HEK293 (cell line): Measurements from ENCODE around the gene HOXA3.

Experiments
- CTCF ChIA-PET: fragments of 350-600 bp; formaldehyde crosslinking; extraction: SDS; loops from one replicate; lab custom pipeline; 2021; ENCODE audit warnings: antibody characterized with exemption; lab: Yijun Ruan, JAX
- POLR2A ChIA-PET: fragments of 300-600 bp; formaldehyde crosslinking; extraction: SDS; loops from one replicate; lab custom pipeline; 2020; ENCODE audit warnings: antibody characterized with exemption, inconsistent platforms; lab: Yijun Ruan, JAX
- H3K27ac ChIP-seq: fragments of 200-500 bp; sonication (Bioruptor generic); 2 replicates; pipeline ENCODE4 v1.5.1; 2014; ENCODE audit warnings: low read depth, low read length, control low read depth, inconsistent platforms; ENCODE audit errors: extremely low read depth
- H3K36me3 ChIP-seq, 2 experiments: fragments of 200-500 bp in 1 of 2; sonication (Bioruptor generic) in 1 of 2; 1 replicate in 1 of 2; 2 replicates in 1 of 2; pipeline ENCODE4 v1.5.1; 2014 to 2017; ENCODE audit warnings: inconsistent platforms in 2 of 2, low read length in 2 of 2; ENCODE audit not compliant: control insufficient read depth in 2 of 2, insufficient read depth in 1 of 2
- H3K4me1 ChIP-seq: fragments of 200-500 bp; sonication (Bioruptor generic); 2 replicates; pipeline ENCODE4 v1.5.1; 2014; ENCODE audit warnings: mild to moderate bottlenecking, low read length, inconsistent platforms; ENCODE audit not compliant: control insufficient read depth, insufficient read depth
- H3K4me3 ChIP-seq: 2 replicates; pipeline ENCODE4 v1.5.1; 2011; ENCODE audit warnings: low read depth, mild to moderate bottlenecking, control low read depth, low read length, moderate library complexity
- H3K9me3 ChIP-seq: fragments of 200-500 bp; sonication (Bioruptor generic); 2 replicates; pipeline ENCODE4 v1.5.1; 2014; ENCODE audit warnings: low read depth, low read length, inconsistent platforms; ENCODE audit not compliant: control insufficient read depth, insufficient read depth
- ATF2 ChIP-seq: fragments of 450-650 bp; formaldehyde crosslinking; IDR thresholded peaks from 2 replicates; pipeline ENCODE4 v1.5.1; 2016; ENCODE audit warnings: missing biosample characterization, missing genetic modification characterization, low read depth
- FEZF1 ChIP-seq: fragments of 450-650 bp; formaldehyde crosslinking; IDR thresholded peaks from 2 replicates; pipeline ENCODE4 v1.5.1; 2016; ENCODE audit warnings: missing biosample characterization, missing genetic modification characterization
- PRDM6 ChIP-seq: fragments of 450-650 bp; formaldehyde crosslinking; IDR thresholded peaks from 2 replicates; pipeline ENCODE4 v1.5.1; 2017; ENCODE audit warnings: missing biosample characterization, missing genetic modification characterization
- REPIN1 ChIP-seq: fragments of 450-650 bp; formaldehyde crosslinking; IDR thresholded peaks from 2 replicates; pipeline ENCODE4 v1.5.1; 2017; ENCODE audit warnings: missing biosample characterization, missing genetic modification characterization, low read depth
- SP3 ChIP-seq: fragments of 450-650 bp; formaldehyde crosslinking; IDR thresholded peaks from 2 replicates; pipeline ENCODE4 v1.5.1; 2016; ENCODE audit warnings: missing biosample characterization, missing genetic modification characterization
- ZBTB17 ChIP-seq: fragments of 450-650 bp; formaldehyde crosslinking; IDR thresholded peaks from 2 replicates; pipeline ENCODE4 v1.5.1; 2016; ENCODE audit warnings: missing biosample characterization, missing genetic modification characterization
- ZNF366 ChIP-seq: fragments of 450-650 bp; formaldehyde crosslinking; conservative IDR thresholded peaks from 2 replicates; pipeline ENCODE4 v1.5.1; 2016; ENCODE audit warnings: missing biosample characterization, missing genetic modification characterization
- ZNF398 ChIP-seq: fragments of 450-650 bp; formaldehyde crosslinking; IDR thresholded peaks from 2 replicates; pipeline ENCODE4 v1.5.1; 2017; ENCODE audit warnings: missing biosample characterization, missing genetic modification characterization
- ZNF639 ChIP-seq: fragments of 450-650 bp; formaldehyde crosslinking; IDR thresholded peaks from 2 replicates; pipeline ENCODE4 v1.5.1; 2016; ENCODE audit warnings: missing biosample characterization, missing genetic modification characterization
- ZNF645 ChIP-seq: fragments of 450-650 bp; formaldehyde crosslinking; IDR thresholded peaks from 2 replicates; pipeline ENCODE4; 2016; ENCODE audit warnings: missing biosample characterization, missing genetic modification characterization
- ZNF664 ChIP-seq: fragments of 450-650 bp; formaldehyde crosslinking; IDR thresholded peaks from 2 replicates; pipeline ENCODE4 v1.5.1; 2016; ENCODE audit warnings: missing biosample characterization, missing genetic modification characterization
- ZSCAN18 ChIP-seq: fragments of 450-650 bp; formaldehyde crosslinking; IDR thresholded peaks from 2 replicates; pipeline ENCODE4 v1.5.1; 2016; ENCODE audit warnings: missing biosample characterization, missing genetic modification characterization

The HOXA3 gene

GRCh38 chr7:27132978-27133377 is 19.4 kb downstream of the HOXA3 start (continued):
- 0 out of 2 replicates have a peak, but pooled peaks have one; percentile 34 for TF ChIP-seq ZNF639 (tag by site-specific recombination)
- TF ChIP-seq REPIN1 = no peak
- TF ChIP-seq ZNF398 = no peak
- no peak for TF ChIP-seq ZNF664
- no peak for TF ChIP-seq SP3 (tag by site-specific recombination)

GRCh38 chr7:27132214-27132613 is 20.2 kb downstream of the HOXA3 start:
- Histone ChIP-seq H3K27ac (peak overlapping the region; percentile 8; the same call in 1 of the 2 replicates), H3K4me1 (peaks cover 76% of the 10 kb centered on the region), H3K9me3 (no peaks in the 10 kb centered on the region)
- TF ChIP-seq ZSCAN18 (tag by site-specific recombination) = no peak
- TF ChIP-seq FEZF1 (tag by site-specific recombination) = peak; percentile 55; the same call in 1 of the 2 replicates
- peak; percentile 79 for TF ChIP-seq PRDM6 (tag by site-specific recombination)
- TF ChIP-seq, all 188 proteins: peak for 2
- CTCF ChIA-PET = interaction anchor here (0.6 to 2.7 kb wide), 9 partner anchors 9 to 348 kb away, joined by 3 to 12 read pairs (median 5); partner anchors contain the start of genes HOXA1 and HOXA5
- Histone ChIP-seq H3K36me3 (peaks cover 5 to 12% of the 10 kb centered on the region in 2 experiments; a peak in 1 of 3 replicates), H3K4me3 (no peak overlapping the region)
- POLR2A ChIA-PET = interaction anchor here (0.6 to 2.2 kb wide), 5 partner anchors 18 to 860 kb away, joined by 3 to 29 read pairs (median 6); partner anchors contain the start of gene HOXA1

- TF ChIP-seq PRDM6 (tag by site-specific recombination) (peak; percentile 68), ATF2 (tag by site-specific recombination) (no peak), ZBTB17 (tag by site-specific recombination) (peak; percentile 68), ZNF366 (tag by site-specific recombination) (peak; percentile 64; the same call in 1 of the 2 replicates), ZNF645 (tag by site-specific recombination) (no peak)
- H3K27ac ChIP-seq = peak overlapping the region; percentile 100
- ChIA-PET POLR2A (interaction anchor here (0.6 to 2.2 kb wide), 13 partner anchors 12 to 859 kb away, joined by 3 to 29 read pairs (median 5); partner anchors contain the start of genes HOXA1, HOXA5, HOXA7 and SKAP2), CTCF (interaction anchor here (0.8 to 2.7 kb wide), 10 partner anchors 9 to 279 kb away, joined by 3 to 12 read pairs (median 6); partner anchors contain the start of genes HOXA1 and HOXA5)
- peaks cover 5 to 12% of the 10 kb centered on the region in 2 experiments; a peak in 1 of 3 replicates for H3K36me3 ChIP-seq
- H3K4me1 ChIP-seq = peaks cover 77% of the 10 kb centered on the region
- peak overlapping the region; percentile 45 for H3K4me3 ChIP-seq
- H3K9me3 ChIP-seq = no peaks in the 10 kb centered on the region
These were observed 21.0 kb downstream of the HOXA3 start for GRCh38 chr7:27131390-27131819.
